Suprapubic skin (tissue), 4 donors: Measurements from ENCODE around the gene CAPZB. TPM values are rescaled to one million over a fixed set of nuclear protein-coding genes. Genes with fewer than 3 reads are reported as not detected.
A peak's percentile ranks its signal among the peaks of the same experiment; 100 is the strongest.

ENCODE experiments used
- DNase-seq, 2 donors: peaks; one replicate each; pipeline ENCODE4 v3.0.0-alpha.2; 2019; ENCODE audit warnings: low spot score in 2 of 2
- H3K27ac ChIP-seq: fragments of 200-600 bp; sonication (generic); one replicate; pipeline ENCODE4 v1.5.1; 2019
- H3K27me3 ChIP-seq: fragments of 200-600 bp; sonication (generic); one replicate; pipeline ENCODE4 v1.5.1; 2019
- H3K36me3 ChIP-seq: fragments of 200-600 bp; sonication (generic); one replicate; pipeline ENCODE4 v1.5.1; 2019
- H3K4me1 ChIP-seq: fragments of 200-600 bp; sonication (generic); one replicate; pipeline ENCODE4 v1.5.1; 2019
- H3K4me3 ChIP-seq: fragments of 200-600 bp; sonication (generic); one replicate; pipeline ENCODE4 v1.5.1; 2019; ENCODE audit warnings: mild to moderate bottlenecking
- H3K9me3 ChIP-seq: fragments of 200-600 bp; sonication (generic); one replicate; pipeline ENCODE4 v1.5.1; 2019
- EP300 ChIP-seq: sonication (generic); formaldehyde crosslinking; IDR thresholded peaks from one replicate; pipeline ENCODE4 v1.6.1; 2017; ENCODE audit warnings: antibody characterized with exemption
- POLR2A ChIP-seq, 2 donors: fragments of 450-650 bp; IDR thresholded peaks; one replicate each; pipeline ENCODE4 v1.6.1; 2017; ENCODE audit warnings: antibody characterized with exemption in 2 of 2, mild to moderate bottlenecking in 2 of 2, moderate library complexity in 2 of 2
- POLR2AphosphoS5 ChIP-seq, 3 donors: sonication (generic); formaldehyde crosslinking; IDR thresholded peaks; one replicate each; pipeline ENCODE4 v1.6.1; 2017; ENCODE audit warnings: antibody characterized with exemption in 3 of 3
- WGBS: methylation state at CpG from one replicate; pipeline ENCODE4 v1.1.5; 2018; 5-methylcytosine and 5-hydroxymethylcytosine counted together
- total RNA-seq, 4 donors: library from RNA; depleted of rRNA; stranded (reverse); fragments of >200 nt; gene quantifications; one replicate each; pipeline ENCODE4 v1.1.0, GENCODE V29; 2016
- TF ChIP-seq, protein P1 (sequence below), 2 donors: fragments of 200-600 bp in 1 of 2; fragments of 450-650 bp in 1 of 2; sonication (generic) in 1 of 2; IDR thresholded peaks; one replicate each; pipeline ENCODE4 v1.5.1; 2016 to 2019; ENCODE audit warnings: antibody characterized with exemption in 2 of 2, mild to moderate bottlenecking in 1 of 2, moderate library complexity in 1 of 2

CAPZB gene
- total RNA-seq, 4 donors from 2014 or later = 101 to 130 (median 126) TPM

DNA sequence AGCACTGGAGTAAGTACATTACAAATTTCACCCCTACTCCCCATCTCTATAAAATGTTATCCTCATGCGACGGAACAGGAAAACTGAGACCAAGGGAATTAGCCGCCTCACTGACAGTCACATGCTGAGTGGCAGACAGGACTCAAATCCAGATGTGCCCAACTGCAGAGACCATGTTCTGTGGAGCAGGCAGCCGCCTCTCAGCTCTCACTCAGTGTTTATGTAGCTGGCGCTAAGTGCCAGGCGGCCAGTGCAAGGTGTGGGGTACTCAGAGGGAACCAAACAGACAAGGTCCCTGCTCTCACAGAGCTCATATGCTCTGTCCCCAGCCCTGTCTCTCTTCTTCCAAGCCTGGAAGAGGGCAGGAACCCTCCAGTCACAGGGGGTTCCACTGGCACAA is 5.1 kb downstream of the CAPZB start:
- no peak for TF ChIP-seq POLR2A (IDR thresholded peaks at IDR 0.05)
- no peak for TF ChIP-seq POLR2AphosphoS5 (IDR thresholded peaks at IDR 0.05)
- TF ChIP-seq, protein P1, sequence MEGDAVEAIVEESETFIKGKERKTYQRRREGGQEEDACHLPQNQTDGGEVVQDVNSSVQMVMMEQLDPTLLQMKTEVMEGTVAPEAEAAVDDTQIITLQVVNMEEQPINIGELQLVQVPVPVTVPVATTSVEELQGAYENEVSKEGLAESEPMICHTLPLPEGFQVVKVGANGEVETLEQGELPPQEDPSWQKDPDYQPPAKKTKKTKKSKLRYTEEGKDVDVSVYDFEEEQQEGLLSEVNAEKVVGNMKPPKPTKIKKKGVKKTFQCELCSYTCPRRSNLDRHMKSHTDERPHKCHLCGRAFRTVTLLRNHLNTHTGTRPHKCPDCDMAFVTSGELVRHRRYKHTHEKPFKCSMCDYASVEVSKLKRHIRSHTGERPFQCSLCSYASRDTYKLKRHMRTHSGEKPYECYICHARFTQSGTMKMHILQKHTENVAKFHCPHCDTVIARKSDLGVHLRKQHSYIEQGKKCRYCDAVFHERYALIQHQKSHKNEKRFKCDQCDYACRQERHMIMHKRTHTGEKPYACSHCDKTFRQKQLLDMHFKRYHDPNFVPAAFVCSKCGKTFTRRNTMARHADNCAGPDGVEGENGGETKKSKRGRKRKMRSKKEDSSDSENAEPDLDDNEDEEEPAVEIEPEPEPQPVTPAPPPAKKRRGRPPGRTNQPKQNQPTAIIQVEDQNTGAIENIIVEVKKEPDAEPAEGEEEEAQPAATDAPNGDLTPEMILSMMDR (IDR thresholded peaks at IDR 0.05) = no peak
- no peak for TF ChIP-seq EP300
- no peaks in the 10 kb centered on the region for H3K27me3 ChIP-seq
- DNase-seq = no peak
- whole genome bisulfite sequencing = 89% methylated on average over 6 of the region's 6 CpGs
- H3K27ac ChIP-seq = no peak overlapping the region
- peaks cover 93% of the 10 kb centered on the region for H3K4me1 ChIP-seq
- no peaks in the 10 kb centered on the region for H3K9me3 ChIP-seq
- H3K36me3 ChIP-seq = no peaks in the 10 kb centered on the region
- no peak overlapping the region for H3K4me3 ChIP-seq

DNA sequence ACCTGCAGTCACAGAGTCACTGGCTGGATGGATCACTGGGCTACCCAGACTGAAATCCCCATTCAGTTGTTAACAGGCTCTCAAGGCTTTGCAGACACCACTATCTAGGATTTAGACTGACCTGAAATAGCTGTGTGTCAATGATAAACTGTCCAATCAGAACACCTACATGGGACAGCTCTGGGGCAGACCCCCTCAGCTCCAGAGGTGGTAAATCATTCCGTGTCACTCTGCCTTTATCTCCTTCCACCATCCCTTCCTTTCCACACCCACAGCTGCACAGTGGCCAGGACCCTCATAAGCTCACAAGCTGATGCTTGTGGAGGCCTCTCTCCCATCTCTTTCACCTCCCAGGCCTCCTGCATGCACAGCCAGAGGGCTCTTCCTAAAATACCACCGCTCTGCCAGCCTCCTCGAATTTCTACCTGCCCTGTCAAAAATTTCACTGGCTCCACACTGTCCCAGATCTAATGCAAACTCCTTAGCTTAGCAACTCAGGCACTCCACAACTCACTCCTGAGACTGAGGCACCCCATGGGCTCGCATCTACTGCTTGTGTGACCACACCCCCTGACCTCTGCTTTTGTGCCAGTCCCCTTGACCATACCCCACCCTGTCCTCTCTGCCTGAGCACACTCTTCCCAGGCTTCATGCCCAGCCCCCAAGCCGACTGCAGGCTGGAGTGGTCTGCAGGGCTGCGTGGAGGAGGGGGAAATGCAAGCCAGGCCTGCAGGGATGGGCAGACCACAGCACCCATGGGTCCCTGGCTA is 5.8 kb downstream of the CAPZB start:
- no peak for DNase-seq
- no peaks in the 10 kb centered on the region for H3K9me3 ChIP-seq
- no peak overlapping the region for H3K27ac ChIP-seq
- H3K27me3 ChIP-seq = no peaks in the 10 kb centered on the region
- peaks cover 3% of the 10 kb centered on the region for H3K36me3 ChIP-seq
- H3K4me1 ChIP-seq = peaks cover 95% of the 10 kb centered on the region
- H3K4me3 ChIP-seq = no peak overlapping the region
- no peak for TF ChIP-seq EP300
- 51% methylated on average over 6 of the region's 6 CpGs for WGBS

DNA sequence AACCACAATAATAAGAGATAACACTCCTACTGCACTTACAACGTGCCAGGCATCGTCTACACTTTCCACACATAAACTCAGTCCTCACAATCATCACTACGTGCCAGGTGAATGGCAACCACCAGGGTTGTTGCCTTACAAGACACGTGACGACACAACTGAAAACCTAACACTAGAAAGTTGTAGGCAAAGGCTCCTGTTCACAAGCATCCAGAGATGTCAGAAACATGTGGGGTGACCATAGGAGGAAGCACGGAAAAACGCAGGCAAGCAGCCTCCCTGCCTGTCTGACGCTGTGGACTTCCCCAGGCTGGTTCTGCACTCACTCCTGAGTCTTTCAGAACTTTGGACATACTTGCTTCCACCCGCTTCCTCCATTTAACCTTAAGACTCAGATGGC is 7.0 kb downstream of the CAPZB start:
- DNase-seq = no peak
- Histone ChIP-seq H3K4me1 (peaks cover 88% of the 10 kb centered on the region), H3K36me3 (peaks cover 11% of the 10 kb centered on the region)

DNA sequence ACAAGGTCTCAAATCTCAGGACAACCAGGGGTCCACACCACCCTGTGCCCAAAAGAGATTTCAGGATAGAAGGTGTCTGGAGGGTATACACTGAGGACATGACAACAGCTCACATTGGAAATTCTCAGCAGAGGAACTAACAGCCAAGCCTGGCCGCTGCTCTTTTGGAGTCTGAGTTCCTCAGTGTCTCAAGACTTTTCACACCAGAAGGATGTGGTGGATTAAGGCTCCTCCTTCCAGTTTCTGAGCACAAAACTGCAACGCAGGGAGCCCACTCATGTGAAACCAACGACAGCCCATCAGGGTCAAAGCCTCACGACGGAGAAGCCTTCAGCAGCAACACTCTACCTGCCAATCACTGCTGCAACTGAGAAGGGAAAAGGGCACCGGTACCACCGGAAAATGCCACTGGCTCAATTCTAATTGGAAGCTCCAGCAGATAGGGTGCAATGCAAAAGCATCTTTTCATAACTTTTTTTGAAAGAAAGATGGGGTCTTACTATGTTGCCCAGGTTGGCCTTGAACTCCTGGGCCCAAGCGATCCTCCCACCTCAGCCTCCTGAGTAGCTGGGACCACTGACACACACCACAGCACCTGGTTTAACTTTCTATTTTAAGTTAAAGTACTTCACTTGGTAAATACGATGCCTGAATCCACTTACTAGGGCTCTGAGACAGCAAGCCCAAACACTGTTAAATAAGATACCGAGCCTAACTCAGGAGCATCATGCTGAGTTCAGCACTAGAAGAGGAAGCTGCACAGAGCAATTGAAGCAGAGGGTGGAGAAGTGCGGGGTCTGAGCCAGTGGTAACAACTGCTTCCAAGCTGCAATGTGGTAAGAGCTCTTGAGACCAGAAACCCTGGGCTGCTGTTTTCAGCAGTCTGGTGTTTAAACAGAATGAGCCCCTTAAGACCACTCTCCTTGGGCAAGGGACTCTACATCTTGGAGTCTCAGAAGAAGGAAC is 7.8 kb downstream of the CAPZB start:
- Histone ChIP-seq H3K36me3 (peaks cover 11% of the 10 kb centered on the region), H3K27ac (peak overlapping the region; percentile 36), H3K4me3 (no peak overlapping the region), H3K9me3 (no peaks in the 10 kb centered on the region), H3K27me3 (no peaks in the 10 kb centered on the region), H3K4me1 (peaks cover 83% of the 10 kb centered on the region)
- WGBS = 65% methylated on average over 9 of the region's 11 CpGs
- TF ChIP-seq, protein P1 (IDR thresholded peaks at IDR 0.05) = no peak
- TF ChIP-seq POLR2A (IDR thresholded peaks at IDR 0.05) (no peak), EP300 (no peak), POLR2AphosphoS5 (IDR thresholded peaks at IDR 0.05) (no peak)
- DNase-seq = no peak

More for the DNA sequence above, 7.0 kb downstream of the CAPZB start:
- Histone ChIP-seq H3K9me3 (no peaks in the 10 kb centered on the region), H3K27me3 (no peaks in the 10 kb centered on the region), H3K27ac (peak overlapping the region; percentile 36), H3K4me3 (no peak overlapping the region)
- 62% methylated on average over 9 of the region's 9 CpGs for WGBS
- no peak for TF ChIP-seq POLR2AphosphoS5 (IDR thresholded peaks at IDR 0.05)
- no peak for TF ChIP-seq EP300
- no peak for TF ChIP-seq POLR2A (IDR thresholded peaks at IDR 0.05)
- TF ChIP-seq, protein P1 (IDR thresholded peaks at IDR 0.05) = no peak

DNA sequence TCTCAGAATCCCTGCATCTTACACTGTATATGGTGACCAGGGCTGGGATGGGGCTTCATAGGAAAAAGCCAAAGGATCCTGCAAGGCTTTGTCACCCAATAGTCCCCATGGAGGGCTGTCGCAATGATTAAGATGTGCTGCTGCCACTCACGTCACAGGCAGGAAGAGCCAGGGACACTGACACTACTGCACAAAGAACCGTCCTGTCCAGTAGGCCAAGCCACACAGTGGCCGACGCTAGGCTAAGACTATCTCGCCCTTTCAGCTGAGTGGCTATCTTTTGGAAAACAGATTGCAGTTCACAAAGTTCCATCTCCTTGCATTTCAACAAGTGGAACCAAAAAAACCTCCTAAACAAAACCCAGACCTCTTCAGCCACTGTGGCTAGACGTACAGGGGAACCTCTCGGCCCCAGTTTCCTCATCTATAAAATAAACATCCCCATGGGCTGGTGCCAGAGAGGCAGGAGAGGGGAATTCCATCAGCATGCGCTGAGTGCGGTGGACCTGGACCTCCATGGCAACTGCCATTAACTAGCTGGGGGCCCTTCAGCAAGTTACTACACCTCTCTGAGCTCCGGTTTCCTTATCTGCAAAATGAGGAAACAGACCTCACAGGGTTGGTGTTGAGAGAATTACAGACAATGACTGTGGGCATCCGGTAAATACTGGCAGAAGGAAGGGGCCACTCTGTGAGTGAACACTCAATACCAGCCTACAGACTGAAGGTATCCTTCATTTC is 8.7 kb downstream of the CAPZB start:
- WGBS = 62% methylated on average over 12 of the region's 12 CpGs
- H3K4me1 ChIP-seq = peaks cover 83% of the 10 kb centered on the region
- no peak for TF ChIP-seq POLR2A (IDR thresholded peaks at IDR 0.05)
- TF ChIP-seq POLR2AphosphoS5 (IDR thresholded peaks at IDR 0.05) = no peak
- TF ChIP-seq, protein P1 (IDR thresholded peaks at IDR 0.05) = no peak
- no peak for TF ChIP-seq EP300
- H3K4me3 ChIP-seq = peak overlapping the region; percentile 4
- peak overlapping the region; percentile 36 for H3K27ac ChIP-seq
- H3K9me3 ChIP-seq = no peaks in the 10 kb centered on the region
- DNase-seq = no peak
- peaks cover 11% of the 10 kb centered on the region for H3K36me3 ChIP-seq
- H3K27me3 ChIP-seq = no peaks in the 10 kb centered on the region
